Fibroblast of lung (primary cell): ENCODE data around the gene FERMT2. TPM values are rescaled to one million over a fixed set of nuclear protein-coding genes. Genes with fewer than 3 reads are reported as not detected.

Experiments
- DNase-seq, 2 donors: peaks; one replicate each; pipeline versions ENCODE4 v3.0.0 to v3.0.0-alpha.2; 2010; ENCODE audit warnings: low read depth in 2 of 2
- H2AFZ ChIP-seq: 2 replicates; pipeline ENCODE4 v1.5.1; 2012; ENCODE audit warnings: low read length, control low read depth, inconsistent platforms
- H3K27ac ChIP-seq: 2 replicates; pipeline ENCODE4 v1.5.1; 2011; ENCODE audit warnings: low read length, control low read depth; ENCODE audit not compliant: insufficient read depth
- H3K27me3 ChIP-seq: 2 replicates; pipeline ENCODE4 v1.5.1; 2011; ENCODE audit warnings: mild to moderate bottlenecking, low read length; ENCODE audit not compliant: control insufficient read depth, insufficient read depth
- H3K36me3 ChIP-seq: 2 replicates; pipeline ENCODE4 v1.5.1; 2011; ENCODE audit warnings: low read length; ENCODE audit not compliant: control insufficient read depth, insufficient read depth
- H3K4me1 ChIP-seq: 2 replicates; pipeline ENCODE4 v1.5.1; 2011; ENCODE audit warnings: low read length; ENCODE audit not compliant: control insufficient read depth, insufficient read depth; ENCODE audit errors: extremely low read depth
- H3K4me2 ChIP-seq: 2 replicates; pipeline ENCODE4 v1.5.1; 2011; ENCODE audit warnings: low read length, control low read depth; ENCODE audit not compliant: insufficient read depth; ENCODE audit errors: extremely low read depth
- H3K4me3 ChIP-seq, 4 experiments: fragments of 200-600 bp in 1 of 4; sonication (generic) in 1 of 4; replicated peaks in 1 of 4; 2 replicates each; pipeline ENCODE4 v1.5.1; 2011 to 2016; ENCODE audit warnings: low read length in 4 of 4, low read depth in 3 of 4, mild to moderate bottlenecking in 3 of 4, control low read depth in 2 of 4, inconsistent platforms in 1 of 4, mixed read lengths in 1 of 4; ENCODE audit not compliant: insufficient read depth in 1 of 4; ENCODE audit errors: control extremely low read depth in 1 of 4
- H3K79me2 ChIP-seq: 2 replicates; pipeline ENCODE4 v1.5.1; 2012; ENCODE audit warnings: mild to moderate bottlenecking, low read length, inconsistent platforms; ENCODE audit not compliant: control insufficient read depth, insufficient read depth
- H3K9ac ChIP-seq: 2 replicates; pipeline ENCODE4 v1.5.1; 2011; ENCODE audit warnings: mild to moderate bottlenecking, low read length, control low read depth; ENCODE audit not compliant: insufficient read depth
- H3K9me3 ChIP-seq: 2 replicates; pipeline ENCODE4 v1.5.1; 2012; ENCODE audit warnings: low read depth, low read length; ENCODE audit not compliant: control insufficient read depth, insufficient read depth
- H4K20me1 ChIP-seq: 2 replicates; pipeline ENCODE4 v1.5.1; 2011; ENCODE audit warnings: low read length; ENCODE audit not compliant: control insufficient read depth, insufficient read depth; ENCODE audit errors: extremely low read depth
- EZH2 ChIP-seq: IDR thresholded peaks from 2 replicates; pipeline ENCODE4 v1.5.1; 2012; ENCODE audit warnings: low read length, control low read depth, mild to moderate bottlenecking; ENCODE audit errors: missing control alignments
- polyA plus RNA-seq, 2 donors: library from polyadenylated mRNA; depleted of rRNA in 1 of 2; stranded (reverse) in 1 of 2; unstranded in 1 of 2; fragments of >200 nt; gene quantifications; 2 replicates each; pipeline ENCODE4 v1.2.1, GENCODE V29; 2011 to 2012; ENCODE audit warnings: missing spikeins in 1 of 2
- total RNA-seq: library from RNA; depleted of rRNA; stranded (reverse); fragments of >200 nt; gene quantifications from 2 replicates; pipeline ENCODE4 v1.2.1, GENCODE V29; 2014
- TF ChIP-seq, protein P1 (sequence below), 2 donors: IDR thresholded peaks in 1 of 2; conservative IDR thresholded peaks in 1 of 2; 1 replicate in 1 of 2; 2 replicates in 1 of 2; pipeline ENCODE4 v1.5.1; 2011 to 2012; ENCODE audit warnings: low read length in 2 of 2, control low read depth in 1 of 2, inconsistent platforms in 1 of 2, low read depth in 1 of 2, mild to moderate bottlenecking in 1 of 2

Gene FERMT2
- total and polyA plus RNA-seq, 2 donors (not counting 1 experiment from before 2014, with no cell fraction given): 111 to 439 TPM

DNA sequence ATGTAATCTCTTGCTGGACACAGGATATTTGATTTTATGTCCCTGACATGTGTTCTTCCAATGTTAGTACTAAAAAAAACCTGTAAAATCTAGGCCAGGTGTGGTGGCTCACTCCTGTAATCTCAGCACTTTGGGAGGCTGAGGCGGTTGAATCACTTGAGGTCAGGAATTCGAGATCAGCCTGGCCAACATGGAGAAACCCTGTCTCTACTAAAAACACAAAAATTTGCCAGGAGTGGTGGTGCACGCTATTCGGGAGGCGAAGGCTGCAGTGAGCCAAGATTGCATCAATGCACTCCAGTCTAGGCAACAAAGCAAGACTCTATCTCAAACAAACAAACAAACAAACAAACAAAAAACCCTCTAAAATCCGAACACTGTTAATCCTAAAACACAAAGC, 68.0 kb downstream of the FERMT2 start:
- Histone ChIP-seq H3K9me3 (no peaks in the 10 kb centered on the region), H3K9ac (no peak overlapping the region), H3K27me3 (no peaks in the 10 kb centered on the region), H3K27ac (no peak overlapping the region), H3K36me3 (peaks cover 9% of the 10 kb centered on the region), H3K4me2 (no peak overlapping the region), H3K79me2 (peaks cover 48% of the 10 kb centered on the region), H3K4me1 (peaks cover 10% of the 10 kb centered on the region), H4K20me1 (no peaks in the 10 kb centered on the region), H2AFZ (no peak overlapping the region), H3K4me3 (no peak overlapping the region)
- DNase-seq: no peak
- TF ChIP-seq, protein P1, sequence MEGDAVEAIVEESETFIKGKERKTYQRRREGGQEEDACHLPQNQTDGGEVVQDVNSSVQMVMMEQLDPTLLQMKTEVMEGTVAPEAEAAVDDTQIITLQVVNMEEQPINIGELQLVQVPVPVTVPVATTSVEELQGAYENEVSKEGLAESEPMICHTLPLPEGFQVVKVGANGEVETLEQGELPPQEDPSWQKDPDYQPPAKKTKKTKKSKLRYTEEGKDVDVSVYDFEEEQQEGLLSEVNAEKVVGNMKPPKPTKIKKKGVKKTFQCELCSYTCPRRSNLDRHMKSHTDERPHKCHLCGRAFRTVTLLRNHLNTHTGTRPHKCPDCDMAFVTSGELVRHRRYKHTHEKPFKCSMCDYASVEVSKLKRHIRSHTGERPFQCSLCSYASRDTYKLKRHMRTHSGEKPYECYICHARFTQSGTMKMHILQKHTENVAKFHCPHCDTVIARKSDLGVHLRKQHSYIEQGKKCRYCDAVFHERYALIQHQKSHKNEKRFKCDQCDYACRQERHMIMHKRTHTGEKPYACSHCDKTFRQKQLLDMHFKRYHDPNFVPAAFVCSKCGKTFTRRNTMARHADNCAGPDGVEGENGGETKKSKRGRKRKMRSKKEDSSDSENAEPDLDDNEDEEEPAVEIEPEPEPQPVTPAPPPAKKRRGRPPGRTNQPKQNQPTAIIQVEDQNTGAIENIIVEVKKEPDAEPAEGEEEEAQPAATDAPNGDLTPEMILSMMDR (conservative IDR thresholded peaks at IDR 0.05 in 1 of 2, IDR thresholded peaks at IDR 0.05 in 1 of 2; ENCODE audit: low read depth in 1 of 2, low read length in 2 of 2): no peak
- TF ChIP-seq EZH2: no peak

DNA sequence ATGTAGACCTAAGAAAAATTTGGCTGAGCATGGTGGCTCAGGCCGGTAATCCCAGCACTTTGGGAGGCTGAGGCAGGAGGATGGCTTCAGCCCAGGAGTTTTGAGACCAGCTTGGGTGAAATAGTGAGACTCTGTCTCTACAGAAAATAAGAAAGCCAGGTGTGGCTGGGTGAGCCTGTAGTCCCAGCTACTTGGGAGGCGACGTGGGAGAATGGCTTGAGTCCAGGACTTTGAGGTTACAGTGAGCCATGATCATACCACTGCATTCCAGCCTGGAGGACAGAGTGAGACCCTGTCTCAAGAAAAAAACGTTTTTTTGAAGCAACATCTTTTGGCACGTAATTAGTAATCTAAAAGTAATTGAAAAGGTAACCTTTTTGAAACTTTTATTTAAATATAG, 70.9 kb downstream of the FERMT2 start:
- Histone ChIP-seq H3K4me1 (peaks cover 21% of the 10 kb centered on the region), H4K20me1 (no peaks in the 10 kb centered on the region), H2AFZ (no peak overlapping the region), H3K36me3 (peaks cover 10% of the 10 kb centered on the region), H3K9ac (no peak overlapping the region), H3K27ac (peak overlapping the region; percentile 8), H3K9me3 (no peaks in the 10 kb centered on the region), H3K79me2 (peaks cover 38% of the 10 kb centered on the region), H3K4me3 (no peak overlapping the region), H3K27me3 (no peaks in the 10 kb centered on the region), H3K4me2 (no peak overlapping the region)
- DNase-seq: peak; percentile 45 to 82
- TF ChIP-seq EZH2: no peak
- TF ChIP-seq, protein P1 (conservative IDR thresholded peaks at IDR 0.05 in 1 of 2, IDR thresholded peaks at IDR 0.05 in 1 of 2; ENCODE audit: low read depth in 1 of 2, low read length in 2 of 2): no peak

DNA sequence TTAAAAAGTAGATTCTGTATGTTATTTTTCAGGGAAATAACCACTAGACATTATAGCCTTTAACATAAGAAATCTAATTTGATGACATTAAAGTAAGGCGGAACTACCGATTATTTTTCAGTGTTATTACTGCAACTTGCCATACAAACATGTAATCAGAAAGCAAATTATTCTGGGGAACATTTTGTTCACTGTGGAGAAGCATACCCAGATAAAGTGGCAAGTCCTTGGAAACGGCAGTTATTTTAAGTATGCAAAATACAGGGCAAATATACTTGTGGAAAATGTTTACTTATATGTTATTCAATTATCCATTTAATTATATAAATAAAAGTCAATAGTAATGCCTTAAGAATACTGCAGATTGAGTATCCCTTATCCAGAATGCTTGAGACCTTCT, 71.9 kb downstream of the FERMT2 start:
- Histone ChIP-seq H3K4me1 (peaks cover 22% of the 10 kb centered on the region), H2AFZ (no peak overlapping the region), H3K27me3 (no peaks in the 10 kb centered on the region), H3K9me3 (no peaks in the 10 kb centered on the region), H3K4me2 (no peak overlapping the region), H4K20me1 (no peaks in the 10 kb centered on the region), H3K4me3 (no peak overlapping the region), H3K27ac (no peak overlapping the region), H3K9ac (no peak overlapping the region), H3K36me3 (peaks cover 10% of the 10 kb centered on the region), H3K79me2 (peaks cover 33% of the 10 kb centered on the region)
- TF ChIP-seq, protein P1 (conservative IDR thresholded peaks at IDR 0.05 in 1 of 2, IDR thresholded peaks at IDR 0.05 in 1 of 2; ENCODE audit: low read depth in 1 of 2, low read length in 2 of 2): no peak
- TF ChIP-seq EZH2: no peak
- no peak for DNase-seq
